ENCODE measurements around the gene CCDC15.
"Not testable (repeated sequence)": the region's sequence is repeated elsewhere in the genome, so short reads cannot be mapped to it uniquely, and the experiment has no call there.

Gene CCDC15

DNA sequence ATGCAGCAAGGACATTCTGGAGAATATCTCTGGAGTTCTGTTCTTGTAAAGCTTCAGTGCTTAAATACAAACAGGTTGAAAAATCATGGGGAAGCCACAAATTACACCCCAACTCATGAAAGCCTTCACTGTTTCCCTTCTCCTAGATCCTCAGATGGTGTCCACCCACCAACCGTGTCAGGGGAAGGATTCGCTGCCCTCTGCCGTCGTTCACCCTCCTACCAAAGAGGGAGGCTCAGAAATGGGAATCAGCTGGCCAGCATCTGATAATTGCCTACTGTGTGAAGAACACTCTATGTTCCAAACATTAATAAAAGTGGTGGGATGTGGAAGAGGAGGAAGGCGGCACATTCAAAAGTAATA lies 10.8 kb upstream of the CCDC15 start:
- no peak for DNase-seq

DNA sequence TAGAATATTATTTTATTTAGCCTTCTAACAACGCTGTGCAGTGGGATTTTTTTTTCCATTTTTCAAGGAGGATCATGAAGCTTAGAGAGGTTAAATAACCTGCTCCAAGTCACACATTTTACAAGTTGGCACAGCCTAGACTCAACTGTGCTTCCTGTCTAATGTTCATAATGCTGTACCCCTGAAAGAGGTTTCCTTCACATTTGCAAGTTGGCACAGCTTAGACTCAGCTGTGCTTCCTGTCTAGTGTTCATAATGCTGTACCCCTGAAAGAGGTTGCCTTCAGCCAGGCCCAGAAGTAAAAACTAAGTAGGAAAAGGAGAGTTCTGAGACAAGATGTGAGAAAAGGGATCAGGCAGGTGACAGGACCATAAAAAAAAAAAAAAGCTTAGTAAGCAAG lies 10.3 kb upstream of the CCDC15 start:
- no peak for DNase-seq

DNA sequence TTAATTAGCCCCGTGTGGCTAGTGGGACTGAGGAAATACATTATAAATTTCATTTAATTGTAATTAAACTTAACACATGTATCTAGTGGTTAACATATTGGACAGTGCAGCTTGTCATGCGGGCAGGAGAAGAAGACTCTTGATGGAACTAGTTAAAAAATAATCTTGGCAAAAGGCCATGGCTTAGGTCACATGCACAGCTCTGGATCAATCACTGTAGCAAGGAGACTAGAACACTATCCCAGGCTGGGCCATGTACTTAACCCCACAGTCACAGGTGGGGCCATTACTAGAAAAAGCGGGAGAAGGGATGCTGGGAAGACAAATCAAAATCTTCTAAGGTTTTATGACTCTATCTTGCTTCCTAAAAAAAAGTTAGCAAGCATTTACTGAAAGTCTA lies 9.4 kb upstream of the CCDC15 start:
- no peak for DNase-seq

DNA sequence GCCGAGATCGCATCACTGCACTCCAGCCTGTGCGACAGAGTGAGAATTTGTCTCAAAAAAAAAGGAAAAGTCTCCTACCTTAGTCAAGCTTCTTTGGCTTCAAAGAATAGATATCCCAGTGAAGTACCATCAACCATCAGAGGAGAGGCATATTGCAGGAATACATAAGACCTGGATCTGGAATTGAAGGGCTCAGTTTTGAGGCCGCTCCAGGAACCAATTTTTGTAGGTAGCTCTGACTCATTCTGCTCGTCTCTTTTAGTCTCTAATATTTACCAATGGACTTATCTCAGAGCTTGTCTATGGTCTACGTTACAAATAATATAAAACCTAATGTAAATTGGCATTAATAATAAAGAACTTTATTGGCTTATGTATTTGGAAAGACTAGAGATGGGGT lies 8.2 kb upstream of the CCDC15 start:
- no peak for DNase-seq

DNA sequence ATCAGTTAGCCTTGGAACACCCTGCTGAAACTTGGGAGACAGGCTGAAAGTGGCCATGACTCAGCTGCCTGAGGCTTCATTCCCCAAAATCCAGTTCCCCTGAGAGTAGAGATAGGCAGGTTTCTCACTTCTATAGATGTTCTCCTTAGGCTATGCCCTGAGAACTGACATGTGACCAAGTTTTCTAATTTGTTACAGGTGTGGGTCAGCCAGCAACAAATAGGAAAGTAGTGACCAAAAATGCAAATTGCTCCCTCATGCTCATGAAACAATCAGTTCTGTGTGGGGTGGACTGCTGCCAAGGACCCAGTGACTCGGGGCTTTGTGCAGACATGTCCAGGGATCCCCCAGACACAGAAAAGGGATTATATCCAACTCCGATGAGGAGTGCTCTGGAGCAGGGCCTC lies 7.3 kb upstream of the CCDC15 start:
- DNase-seq: no peak

DNA sequence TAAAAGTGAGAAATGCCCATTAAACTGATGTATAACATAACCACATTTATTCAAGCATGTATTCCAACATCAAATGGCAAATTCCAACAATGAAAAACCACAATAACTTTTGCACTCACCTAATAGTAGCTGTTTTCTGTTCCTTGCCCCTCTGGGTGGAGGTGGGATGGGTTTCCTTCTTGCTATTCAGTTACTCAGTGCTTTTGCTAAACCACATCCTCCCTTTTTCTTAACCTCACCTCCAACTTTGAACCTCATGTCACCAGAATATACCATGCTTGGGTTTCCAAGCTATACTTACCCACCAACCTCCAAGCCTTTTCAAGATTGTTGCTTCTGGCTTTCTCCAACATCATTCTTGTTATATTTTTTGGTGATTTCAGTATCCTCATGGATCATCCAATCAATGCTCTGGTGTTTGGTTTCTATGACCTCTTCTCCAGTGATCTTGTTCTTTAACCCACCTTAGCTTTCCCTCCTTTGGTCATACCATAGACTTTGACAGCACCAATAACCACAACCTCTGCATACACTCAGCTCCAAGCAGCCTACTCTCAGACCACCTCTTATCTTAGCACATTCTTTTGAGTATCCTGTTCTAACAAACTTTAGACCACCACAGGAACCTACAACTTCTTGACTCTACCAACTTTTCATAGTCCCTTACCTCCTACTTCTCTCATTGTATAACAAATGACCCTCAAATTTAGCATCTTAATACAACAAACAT lies 3.2 kb upstream of the CCDC15 start:
- no peak for DNase-seq

DNA sequence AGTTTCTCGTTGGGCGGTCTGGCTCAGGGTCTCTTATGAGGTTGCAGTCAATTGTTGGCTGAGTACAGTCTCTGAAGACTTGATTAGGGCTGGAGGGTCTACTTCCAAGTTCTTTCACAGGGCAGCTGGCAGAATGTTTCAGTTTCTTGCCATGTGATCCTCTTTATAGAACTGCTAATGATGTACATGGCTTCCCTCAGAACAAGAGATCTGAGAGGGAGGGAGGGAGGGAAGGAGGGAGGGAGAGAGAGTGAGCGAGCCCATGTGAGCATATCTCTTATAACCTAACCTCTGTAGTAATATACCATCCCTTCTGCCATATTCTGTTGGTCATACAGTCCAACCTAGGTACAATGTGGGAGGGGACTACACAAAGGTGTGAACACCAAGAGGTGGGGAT lies 2.7 kb upstream of the CCDC15 start:
- no peak for DNase-seq

DNA sequence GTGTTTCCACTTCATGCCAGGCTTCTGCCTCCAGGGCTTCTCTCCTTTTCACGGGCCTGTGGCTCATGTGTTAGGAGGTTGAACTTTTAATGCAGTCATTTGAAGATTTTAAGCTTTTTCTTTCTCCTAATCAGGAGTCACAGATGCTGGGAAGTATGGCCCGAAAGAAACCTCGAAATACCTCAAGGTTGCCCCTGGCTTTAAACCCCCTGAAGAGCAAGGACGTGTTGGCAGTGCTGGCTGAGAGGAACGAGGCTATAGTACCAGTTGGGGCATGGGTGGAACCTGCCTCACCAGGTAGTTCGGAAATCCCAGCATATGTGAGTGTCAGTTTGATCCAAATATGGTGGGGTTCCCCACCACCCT lies 571 bp downstream of the CCDC15 start:
- no peak for DNase-seq

DNA sequence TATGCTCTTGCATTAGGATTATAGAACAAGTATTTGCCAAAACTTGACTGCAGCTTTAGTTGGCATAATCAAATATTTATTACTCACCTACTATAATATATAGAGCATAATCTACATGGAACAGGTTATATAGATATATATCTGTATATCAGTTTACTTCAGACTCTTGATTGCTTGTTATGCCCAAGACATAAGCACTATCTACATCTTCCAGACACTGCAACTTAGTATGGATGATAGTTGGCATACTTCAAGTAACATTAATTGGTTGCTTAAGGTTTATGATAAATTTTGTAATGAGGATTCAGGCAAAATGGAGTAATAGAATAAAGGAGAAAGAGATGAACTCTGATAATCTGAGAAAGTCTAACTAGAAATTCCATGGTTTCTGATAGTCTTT lies 1.0 kb downstream of the CCDC15 start:
- no peak for DNase-seq

DNA sequence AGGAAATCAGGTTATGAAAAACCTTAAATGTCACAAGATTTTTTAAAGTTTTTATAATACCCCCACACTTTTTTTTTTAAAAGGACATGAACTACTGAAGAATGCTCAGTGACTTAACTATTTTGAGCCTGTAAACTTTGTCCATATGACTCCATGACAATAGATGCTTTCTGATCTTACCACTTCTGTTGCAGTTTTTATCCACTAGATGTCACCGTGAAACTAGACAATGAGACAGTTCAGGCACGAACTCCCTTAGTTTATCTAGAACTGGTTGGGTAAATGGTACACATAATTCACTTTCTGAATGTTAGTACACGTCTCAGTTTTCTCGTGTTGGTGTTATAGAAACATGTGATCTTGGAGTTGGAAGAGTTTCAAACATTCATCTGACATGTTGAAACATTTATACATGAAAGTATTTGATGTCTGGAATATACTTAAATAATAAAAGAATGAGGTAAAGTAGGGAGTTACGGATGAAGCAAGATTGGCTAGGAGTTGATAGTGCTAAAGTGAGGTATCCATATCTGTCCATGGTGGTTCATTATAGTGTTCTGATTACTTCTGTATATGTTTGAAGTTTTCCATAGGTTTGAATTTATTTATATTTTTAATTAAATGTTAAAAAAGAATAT lies 8.1 kb downstream of the CCDC15 start:
- DNase-seq: peak in 1 of 2 donors; percentile 39

DNA sequence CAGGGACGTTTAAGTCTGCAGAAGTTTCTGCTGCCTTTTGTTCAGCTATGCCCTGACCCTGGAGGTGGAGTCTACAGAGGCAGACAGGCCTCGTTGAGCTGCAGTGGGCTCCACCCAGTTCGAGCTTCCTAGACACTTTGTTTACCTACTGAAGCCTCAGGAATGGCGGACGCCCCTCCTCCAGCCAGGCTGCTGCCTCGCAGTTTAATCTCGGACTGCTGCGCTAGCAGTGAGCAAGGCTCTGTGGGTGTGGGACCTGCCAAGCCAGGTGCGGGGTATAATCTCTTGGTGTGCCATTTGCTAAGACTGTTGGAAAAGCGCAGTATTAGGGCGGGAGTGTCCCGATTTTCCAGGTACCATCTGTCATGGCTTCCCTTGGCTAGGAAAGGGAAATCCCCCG lies 14.2 kb downstream of the CCDC15 start:
- DNase-seq: not testable (repeated sequence)

DNA sequence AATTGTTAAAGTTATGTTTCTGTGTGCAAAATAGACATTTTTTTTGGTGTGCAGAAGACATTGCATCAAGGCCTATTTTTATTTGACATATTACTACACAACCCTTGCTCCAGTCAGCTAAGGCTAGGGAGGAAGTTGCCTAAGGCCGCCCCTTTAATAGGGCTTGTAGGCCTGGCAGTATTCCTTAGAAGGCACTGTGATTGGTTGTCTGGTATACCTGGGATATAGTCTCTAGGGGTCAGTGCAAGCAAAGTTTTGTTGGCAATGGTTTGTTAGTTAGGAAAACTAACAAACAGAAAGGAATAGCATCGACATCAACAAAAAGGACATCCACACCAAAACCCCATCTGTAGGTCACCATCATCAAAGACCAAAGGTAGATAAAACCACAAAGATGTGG lies 16.9 kb downstream of the CCDC15 start:
- DNase-seq: no peak

DNA sequence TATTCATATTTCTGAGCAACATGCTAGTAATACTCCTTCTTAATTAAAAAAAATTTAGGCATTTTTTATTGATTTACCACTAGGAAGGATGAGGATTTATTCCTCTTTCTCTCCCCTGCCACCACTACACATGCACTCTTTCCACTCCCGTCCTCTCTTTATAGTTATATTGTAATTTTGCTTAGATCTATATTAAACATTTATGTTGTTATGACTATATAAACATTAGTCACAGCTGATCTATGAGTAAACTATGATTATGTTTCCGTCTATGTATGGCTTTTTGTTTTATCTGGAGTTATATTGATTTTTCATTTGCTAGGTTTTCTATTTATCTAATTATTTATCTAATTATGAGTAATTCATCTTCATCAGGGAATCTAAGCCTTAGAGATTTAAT lies 17.8 kb downstream of the CCDC15 start:
- no peak for DNase-seq

DNA sequence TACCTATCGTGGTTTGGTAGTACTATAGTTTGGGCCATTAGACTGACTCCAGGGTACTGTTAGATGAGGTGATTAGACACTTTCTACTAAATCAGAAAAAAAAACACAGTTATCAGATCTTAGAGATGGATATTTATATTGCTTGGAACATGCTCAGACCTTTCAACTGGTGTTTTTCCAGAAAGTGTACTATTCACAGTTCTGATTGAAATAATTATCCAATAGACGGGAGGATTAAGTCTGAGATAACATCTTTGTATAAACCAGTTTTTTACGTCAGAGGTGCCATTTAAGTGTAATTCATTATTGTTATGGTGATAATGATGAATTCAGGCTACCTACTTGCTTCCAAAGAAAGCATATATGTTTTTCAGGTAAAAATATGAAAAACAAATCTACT lies 22.5 kb downstream of the CCDC15 start:
- DNase-seq: no peak

DNA sequence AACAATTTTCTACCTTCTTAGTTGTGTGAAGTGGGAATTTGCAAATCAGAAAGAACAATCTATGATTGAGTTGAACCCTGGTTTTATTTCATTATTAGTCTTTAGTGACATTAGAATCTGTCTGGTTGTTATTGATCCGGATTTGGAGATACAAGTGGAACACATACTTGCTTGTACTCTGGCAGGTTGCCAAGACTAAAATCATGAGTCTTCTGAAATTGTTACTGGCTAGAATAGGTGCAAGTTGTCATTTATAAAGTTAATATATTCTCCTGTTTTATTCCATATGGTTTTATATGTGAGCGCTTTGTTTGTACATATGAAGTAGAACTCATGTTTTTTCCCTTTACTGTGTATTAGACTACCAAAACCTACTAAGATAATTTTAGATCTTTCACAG lies 23.0 kb downstream of the CCDC15 start:
- no peak for DNase-seq

DNA sequence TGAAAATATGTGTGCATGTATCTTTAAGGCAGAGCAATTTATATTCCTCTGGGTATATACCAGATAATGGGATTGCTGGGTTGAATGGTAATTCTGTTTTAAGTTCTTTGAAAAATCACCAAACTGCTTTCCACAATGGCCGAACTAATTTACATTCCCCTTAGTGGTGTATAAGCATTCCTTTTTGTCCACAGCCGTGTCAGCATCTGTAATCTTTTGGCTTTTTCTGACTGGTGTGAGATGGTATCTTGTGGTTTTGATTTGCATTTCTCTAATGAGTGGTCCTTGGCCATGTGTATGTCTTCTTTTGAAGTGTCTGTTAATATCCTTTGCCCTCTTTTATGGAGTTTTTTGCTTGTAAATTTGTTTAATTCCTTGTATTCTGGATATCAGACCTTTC lies 24.3 kb downstream of the CCDC15 start:
- DNase-seq: no peak

DNA sequence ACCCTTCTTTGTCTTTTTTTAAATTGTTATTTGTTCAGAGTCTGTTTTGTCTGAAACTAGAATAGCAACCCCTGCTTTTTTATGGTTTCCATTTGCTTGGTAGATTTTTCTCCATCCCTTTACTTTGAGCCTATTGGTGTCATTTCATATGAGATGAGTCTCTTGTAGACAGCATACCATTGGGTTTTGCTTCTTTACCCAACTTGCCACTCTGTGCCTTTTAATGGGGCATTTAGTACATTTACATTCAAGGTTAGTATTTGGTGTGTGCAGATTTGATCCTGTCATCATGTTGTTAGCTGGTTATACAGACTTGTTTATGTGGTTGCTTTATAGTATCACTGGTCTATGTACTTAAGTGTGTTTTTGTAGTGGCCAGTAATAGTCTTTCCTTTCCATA lies 28.0 kb downstream of the CCDC15 start:
- DNase-seq: no peak

DNA sequence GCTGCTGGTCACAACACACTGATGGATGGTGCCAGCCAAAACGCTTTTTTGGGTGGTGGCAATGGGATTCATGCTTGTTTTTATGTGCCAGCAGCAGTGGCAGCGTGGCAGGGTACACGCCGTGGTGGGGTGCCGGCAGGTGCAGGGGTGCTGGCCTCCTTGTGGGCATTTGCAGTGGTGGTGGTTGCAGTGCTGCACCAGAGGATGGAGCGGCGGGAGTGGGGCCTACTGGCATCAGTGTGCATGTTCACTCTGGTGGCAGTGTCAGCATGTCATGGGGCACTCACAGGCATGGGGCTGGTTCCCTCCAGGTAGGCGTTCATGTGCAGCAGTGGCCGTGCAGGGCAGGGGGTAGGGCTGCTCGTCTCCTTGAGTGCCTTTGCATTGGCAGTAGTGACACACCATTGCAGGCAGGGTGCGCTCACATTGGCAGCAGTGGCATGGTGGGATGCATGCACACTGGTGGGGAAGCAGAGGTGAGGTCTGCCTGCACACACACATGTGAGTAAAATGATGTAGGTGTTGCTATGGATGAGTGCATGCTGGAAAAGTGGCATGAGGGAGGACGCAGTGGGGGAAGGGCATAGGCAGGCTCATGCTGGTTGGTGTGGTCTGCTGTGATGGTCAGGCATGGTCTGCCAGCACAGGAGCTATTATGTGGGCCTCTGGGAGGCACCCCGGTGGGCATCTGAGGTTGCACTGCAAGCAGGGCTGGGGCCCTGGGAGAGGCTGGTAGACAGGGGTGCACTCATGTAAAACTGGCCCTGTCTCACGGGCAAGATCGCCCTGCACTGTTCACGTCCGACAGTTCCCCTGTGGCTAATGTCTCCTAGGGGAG lies 29.9 kb downstream of the CCDC15 start:
- no peak for DNase-seq

DNA sequence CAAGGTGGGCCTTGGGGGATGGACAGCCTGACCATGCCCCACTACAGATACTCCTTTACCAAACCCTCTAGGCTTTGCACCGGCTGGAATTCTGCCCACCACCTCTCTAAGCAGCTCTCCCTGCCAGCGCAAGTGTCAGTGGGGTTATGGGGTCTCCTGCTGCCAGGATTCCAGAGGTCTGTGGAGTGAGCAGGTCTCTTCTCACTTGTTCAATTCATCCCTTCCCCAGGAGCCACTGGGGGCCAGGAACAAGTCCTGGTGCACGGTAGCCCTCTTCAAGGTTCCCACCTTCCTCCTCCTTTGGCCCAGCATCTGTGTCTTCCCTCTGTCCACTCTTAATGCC lies 30.5 kb downstream of the CCDC15 start:
- no peak for DNase-seq

DNA sequence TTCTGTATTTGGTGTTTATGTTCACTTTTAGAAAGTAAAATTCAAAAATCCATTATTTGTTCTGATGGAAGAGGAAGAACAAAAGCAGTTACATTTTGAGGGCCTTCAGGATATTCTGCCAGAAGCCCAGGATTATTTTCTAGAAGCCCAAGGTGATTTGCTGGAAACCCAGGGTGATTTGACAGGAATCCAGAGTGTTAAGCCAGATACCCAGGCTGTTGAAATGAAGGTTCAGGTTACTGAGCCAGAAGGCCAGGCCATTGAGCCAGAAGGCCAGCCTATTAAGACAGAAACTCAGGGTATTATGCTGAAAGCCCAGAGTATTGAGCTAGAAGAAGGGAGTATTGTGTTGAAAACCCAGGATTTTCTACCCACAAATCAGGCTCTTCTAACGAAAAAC lies 33.1 kb downstream of the CCDC15 start:
- no peak for DNase-seq

DNA sequence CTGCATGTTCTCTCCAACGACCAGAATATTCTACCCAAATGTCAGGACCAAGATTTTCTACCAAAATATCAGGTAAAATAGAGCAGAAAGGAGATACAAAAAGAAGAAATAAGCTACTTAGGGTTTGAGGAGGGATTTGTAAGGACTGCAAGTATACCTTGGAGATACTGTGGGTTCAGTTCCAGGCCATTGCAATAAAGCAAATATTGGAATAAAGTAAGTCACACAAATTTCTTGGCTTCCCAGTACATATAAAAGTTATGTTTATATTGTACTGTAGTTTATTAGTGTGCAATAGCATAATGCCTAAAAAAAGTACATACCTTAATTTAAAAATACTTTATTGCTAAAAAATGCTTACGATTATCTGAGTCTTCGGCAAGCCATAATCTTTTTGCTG lies 34.1 kb downstream of the CCDC15 start:
- DNase-seq: no peak

DNA sequence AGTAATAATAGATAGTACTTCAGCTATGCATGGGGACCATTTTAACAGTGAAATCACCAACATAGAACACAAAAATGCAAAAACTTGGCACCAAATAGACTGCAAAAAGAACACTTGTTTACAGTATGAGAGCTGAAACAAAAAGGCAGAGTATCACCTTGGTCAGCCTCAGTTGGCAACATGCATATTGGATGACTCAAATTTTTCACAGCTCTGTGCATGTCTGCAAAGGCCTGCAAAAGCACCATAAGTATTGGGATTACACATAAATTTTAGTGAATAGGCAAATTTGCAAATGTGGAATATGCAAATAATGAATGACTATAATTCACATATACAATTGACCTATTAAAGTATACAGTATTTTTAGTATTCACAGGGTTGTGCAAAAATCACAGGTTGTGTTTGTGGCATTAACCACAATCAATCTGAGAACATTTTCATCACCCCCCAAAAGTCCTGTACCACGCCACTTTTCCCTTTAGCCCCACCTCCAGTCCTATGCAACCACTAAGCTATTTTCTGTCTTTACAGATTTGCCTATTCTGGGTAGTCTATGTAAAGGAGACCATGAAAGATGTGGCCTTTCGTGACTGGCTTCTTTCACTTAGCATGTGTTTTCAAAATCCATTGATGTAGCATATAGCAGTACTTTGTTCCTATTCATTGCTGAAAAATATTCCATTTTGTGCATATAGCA lies 47.2 kb downstream of the CCDC15 start:
- no peak for DNase-seq

DNA sequence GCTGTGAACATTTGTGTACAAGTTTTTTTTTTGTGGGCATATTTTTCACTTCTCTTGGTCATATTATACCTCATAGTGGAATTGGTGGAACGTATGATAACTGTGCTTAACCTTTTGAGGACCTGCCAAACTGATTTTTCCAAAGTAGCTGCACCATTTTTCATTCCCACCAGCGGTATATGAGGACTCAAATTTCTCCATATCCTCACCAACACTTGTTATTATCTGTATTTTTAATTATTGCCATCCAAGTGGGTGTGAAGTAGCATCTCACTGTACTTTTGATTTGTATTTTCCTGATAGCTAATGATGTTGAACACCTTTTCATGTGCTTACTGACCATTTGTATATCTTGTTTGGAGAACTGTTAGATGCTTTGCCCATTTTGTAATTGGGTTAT lies 47.8 kb downstream of the CCDC15 start:
- DNase-seq: no peak

DNA sequence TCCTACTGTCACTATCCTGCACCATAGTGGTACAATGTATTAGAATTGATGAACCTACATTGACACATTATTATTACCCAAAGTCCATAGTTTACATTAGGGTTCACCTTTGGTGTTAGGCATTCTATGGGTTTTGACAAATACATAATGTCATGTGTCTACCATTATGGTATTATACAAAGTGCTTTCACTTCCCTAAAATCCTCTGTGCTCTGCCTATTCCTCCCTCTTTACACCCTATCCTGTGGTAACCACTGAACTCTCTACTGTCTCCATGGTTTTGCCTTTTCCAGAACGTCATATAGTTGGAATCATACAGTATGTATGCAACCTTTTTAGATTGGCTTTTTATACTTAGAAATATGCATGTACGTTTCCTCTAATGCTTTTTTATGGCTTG lies 51.5 kb downstream of the CCDC15 start:
- DNase-seq: no peak
